HG03108 (cell line): ENCODE results near the gene RABL6.
"Not testable (repeated sequence)": the region's sequence is repeated elsewhere in the genome, so short reads cannot be mapped to it uniquely, and the experiment has no call there.

Source experiments
- ATAC-seq: cut with Tn5 transposase; IDR thresholded peaks from one replicate; pipeline ENCODE4 v1.9.1; 2021; ENCODE audit warnings: moderate library complexity; ENCODE audit not compliant: unreplicated experiment

The RABL6 gene

DNA sequence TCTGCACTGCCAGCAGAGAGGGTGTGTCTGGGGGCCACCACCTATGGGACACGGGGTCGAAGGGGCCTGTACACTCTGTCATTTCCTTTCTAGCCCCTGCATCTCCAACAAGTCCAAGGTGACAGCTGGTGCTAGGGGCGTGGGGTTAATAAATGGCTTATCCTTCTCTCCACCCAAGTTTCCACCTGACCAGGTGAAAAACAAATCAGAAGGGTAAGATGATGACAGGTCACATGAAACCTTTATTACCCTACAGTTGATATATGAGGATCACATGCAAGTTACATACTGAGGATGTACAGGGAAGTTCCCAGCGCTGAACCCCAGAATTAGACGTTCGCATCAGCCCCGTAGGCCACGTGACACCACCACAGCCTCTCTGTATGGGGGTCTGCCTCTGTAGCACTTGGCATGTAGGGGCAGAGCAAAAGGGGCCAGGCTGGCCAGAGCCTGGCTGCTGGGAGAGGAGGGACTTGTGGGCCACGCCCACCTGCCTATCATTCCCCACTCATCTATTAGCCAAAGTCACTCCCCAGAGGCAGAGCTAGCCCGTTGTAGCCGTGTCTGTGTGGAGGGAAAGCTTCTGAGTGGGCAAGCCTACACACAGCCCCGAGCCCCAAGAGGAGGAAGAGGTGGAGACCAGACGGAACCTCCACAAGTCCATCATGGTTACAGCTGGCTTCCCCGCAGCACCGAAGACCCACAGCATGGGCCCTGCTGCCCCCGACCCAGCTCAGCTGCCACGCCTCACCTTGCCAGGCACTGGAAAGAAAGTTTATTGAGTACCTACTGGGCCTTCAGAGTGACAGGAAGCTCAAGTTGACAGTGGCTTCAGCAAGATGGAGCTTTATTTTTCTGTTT is 14.4 kb upstream of the RABL6 start:
- no peak for ATAC-seq

DNA sequence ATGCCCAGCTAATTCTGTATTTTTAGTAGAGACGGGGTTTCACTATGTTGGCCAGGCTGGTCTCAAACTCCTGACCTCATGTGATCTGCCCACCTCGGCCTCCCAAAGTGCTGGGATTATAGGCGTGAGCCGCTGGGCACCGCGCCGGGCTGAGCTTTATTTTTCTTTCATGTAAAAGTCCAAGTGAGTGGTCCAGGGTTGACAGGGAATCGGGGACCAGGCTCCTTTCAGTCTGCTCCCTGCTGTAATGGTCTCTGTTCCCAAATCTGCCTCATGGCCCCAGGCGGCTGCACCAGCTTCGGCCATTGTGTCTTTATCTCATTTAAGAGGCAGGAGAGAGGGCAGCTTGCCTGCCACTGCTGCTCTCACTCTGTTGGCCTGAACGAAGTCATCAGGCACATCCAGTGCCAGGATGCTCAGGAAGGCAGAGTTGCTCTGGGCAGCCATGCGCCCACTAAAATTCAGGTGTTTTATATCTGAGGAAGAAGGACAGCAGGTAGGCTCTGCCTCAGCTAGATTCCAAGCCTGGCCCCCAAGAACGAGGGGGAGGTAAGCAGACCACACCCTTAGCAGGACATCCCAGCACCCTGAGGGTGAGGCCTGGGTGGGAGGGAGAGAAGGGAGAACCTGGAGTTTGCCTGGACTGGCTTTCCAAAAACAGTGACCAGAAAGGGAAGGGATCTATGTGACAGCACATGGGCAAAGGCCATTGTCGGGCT is 13.3 kb upstream of the RABL6 start:
- no peak for ATAC-seq

GRCh38 chr9:136795000-136795348 is 12.8 kb upstream of the RABL6 start:
- no peak for ATAC-seq

GRCh38 chr9:136796238-136796774 is 11.4 kb upstream of the RABL6 start, which contains the start of gene CCDC183:
Gene CCDC183 (plus strand): TSS chr9:136796338. CDS start chr9:136796398, 60 bp downstream.
- no peak for ATAC-seq

DNA sequence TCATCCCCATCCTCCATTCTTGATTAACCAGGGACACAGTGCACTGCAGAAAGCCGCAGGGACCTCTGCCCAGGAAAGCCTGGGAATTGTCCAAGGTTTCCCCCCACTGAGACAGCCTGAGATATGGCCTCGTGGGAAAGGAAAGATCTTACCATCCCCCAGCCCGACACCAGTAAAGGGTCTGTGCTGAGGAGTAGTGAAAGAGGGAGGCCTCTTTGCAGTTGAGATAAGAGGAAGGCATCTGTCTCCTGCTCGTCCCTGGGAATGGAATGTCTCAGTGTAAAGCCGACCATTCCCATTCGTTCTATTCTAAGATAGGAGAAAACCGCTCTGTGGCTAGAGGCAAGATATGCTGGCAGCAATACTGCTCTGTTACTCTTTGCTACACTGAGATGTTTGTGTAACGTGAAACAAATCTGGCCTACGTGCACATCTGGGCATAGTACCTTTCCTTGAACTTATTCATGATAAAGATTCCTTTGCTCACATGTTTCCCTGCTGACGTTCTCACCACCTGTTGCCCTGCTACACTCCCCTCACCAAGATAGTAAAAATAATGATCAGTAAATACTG is 10.9 kb upstream of the RABL6 start:
- not testable (repeated sequence) for ATAC-seq

GRCh38 chr9:136798708-136799078 is 9.1 kb upstream of the RABL6 start:
- ATAC-seq = no peak

DNA sequence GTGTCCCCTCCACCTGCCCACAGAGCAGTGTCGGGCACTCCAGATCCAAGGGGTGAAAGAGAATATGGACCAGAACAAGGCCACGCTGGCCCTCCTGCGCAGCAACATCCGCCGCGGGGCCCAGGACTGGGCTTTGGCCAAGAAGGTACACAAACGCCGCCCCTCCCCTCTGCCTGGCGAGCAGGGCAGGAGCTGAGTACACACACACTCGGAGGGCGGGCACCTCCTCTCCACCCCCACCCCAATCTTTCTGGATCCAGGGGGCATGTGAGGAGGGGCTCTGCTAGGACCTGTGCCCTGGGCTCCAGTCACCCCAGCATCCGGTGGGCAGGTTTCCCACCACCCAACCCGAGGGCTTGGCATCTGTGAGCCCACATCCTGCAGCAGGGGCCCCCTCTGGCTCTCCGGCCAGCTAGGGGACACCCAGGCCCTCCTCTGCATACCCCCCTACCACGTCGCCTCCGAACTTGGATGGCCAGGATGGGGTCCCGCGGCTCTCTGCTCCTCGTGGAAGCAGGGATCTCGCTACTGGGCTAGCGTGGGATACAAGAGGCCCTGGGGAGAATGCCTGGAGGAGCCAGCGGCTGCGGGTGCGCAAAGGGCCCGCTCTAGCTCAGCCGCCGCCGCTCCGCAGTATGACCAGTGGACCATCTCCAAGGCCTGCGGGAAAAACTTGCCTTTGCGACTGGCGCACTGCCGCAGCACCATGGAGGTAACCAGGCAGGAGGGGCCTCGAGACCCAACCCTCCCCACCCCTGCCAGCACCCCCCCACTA is 8.5 kb upstream of the RABL6 start:
- no peak for ATAC-seq

GRCh38 chr9:136799854-136800657 is 7.7 kb upstream of the RABL6 start:
- no peak for ATAC-seq

DNA sequence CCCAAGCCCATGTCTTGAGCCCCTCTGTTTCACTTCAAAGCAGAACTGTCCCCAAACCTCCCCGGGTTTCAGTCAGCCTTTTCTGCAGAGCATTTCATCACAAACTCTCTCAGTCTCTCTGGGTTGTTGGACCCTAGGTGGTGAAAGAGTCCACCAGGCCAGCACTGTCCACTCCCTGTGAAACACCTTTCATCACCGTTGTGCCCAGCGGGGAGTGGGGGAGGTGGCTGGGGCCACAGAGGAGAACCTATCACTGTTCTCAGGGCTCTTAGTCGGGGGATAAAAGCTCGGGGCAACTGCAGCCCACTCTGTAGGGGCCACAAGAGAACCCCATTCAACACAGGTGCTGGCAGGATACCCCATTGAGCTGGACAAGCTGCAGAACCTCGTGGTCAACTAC is 5.4 kb upstream of the RABL6 start:
- no peak for ATAC-seq

DNA sequence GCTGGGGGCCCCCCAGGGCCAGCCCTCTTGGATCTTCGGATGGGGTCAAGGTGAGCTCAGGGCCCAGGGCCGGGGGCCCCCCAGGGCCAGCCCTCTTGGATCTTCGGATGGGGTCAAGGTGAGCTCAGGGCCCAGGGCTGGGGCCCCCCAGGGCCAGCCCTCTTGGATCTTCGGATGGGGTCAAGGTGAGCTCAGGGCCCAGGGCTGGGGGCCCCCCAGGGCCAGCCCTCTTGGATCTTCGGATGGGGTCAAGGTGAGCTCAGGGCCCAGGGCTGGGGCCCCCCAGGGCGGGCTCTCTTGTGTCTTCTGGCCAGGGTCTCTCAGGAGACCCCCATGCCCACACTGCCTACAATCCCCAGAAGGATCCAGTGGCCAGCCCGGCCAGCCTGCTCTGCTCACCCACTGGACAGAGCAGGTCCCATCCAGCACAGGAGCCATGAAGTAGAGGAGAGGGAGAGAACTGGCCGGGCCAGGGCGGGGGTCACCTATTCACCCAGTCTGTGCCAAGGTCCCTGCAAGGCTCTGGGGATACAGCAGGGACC is 4.7 kb upstream of the RABL6 start:
- ATAC-seq = not testable (repeated sequence)

GRCh38 chr9:136803551-136804508 is 3.9 kb upstream of the RABL6 start:
- no peak for ATAC-seq

GRCh38 chr9:136804509-136805206 is 3.1 kb upstream of the RABL6 start:
- ATAC-seq = no peak

DNA sequence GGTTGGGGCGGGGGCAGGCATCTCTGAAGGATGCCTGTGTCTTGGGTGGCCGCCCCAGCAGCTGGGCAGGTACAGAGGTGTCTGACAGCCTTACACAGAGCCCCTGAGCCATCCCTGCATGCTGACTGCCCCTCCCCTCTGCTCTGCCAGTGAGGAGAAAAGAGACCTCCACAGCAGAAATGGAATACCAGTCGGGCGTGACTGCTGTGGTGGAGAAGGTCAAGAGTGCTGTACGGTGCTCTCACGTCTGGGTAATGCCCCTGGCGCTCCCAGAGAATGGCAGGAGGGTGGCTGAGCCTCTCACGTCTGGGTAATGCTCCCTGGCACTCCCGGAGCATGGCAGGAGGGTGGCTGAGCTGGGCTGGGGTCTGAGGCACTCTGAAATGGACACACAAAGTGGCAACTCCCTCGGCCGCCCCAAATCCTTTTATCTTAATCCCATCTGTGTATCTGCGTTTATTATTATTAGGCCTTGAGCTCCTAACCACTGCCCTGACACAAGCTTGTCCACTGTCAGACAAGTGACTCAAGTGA is 2.5 kb upstream of the RABL6 start:
- ATAC-seq = no peak

DNA sequence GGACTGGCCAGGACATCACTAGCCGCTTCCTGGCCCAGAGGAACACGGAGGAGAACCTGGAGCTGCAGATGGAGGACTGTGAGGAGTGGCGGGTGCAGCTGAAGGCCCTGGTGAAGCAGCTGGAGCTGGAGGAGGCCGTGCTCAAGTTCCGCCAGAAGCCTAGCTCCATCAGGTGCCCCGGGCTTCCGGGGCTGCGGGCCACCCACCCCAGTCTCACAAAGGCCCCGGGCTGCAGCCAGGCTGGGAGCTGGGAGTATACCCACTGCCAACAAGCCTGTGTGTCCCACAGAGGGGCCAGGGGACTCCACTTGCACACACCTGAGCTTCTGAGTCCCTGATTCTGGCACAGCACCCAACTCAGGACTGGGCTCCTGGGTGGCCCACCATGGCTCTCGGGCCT is 1.7 kb upstream of the RABL6 start:
- ATAC-seq = no peak

GRCh38 chr9:136806631-136807201 is 1.0 kb upstream of the RABL6 start:
- no peak for ATAC-seq

DNA sequence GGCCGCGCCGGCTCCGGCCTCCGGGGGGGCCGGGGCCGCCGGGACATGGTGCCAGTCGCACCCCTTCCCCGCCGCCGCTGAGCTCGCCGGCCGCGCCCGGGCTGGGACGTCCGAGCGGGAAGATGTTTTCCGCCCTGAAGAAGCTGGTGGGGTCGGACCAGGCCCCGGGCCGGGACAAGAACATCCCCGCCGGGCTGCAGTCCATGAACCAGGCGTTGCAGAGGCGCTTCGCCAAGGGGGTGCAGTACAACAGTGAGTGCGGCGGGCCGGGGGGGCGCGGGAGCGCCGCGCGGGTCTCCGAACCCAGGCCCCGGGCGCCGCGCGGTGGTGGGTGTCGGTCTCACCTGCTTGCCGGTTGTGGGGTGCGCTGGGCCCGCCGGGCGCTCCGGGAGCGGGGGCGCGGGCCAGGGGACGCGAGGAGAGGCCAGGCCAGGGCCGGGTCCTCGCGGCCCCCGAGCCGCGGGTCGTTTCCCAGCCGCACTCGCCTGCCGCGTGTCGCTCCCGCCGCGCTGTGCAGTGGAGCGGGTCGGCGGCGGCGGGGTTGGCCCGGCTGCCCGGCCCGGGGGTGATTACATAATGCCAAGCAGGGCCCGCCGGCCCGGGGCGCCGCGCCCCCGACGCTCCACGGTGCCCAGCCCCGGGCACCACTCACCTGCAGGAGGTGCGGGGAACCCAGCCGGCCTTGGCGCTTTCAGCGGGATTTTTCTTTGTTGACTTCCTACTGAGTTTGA is 492 bp downstream of the RABL6 start:
- peak; percentile 14 for ATAC-seq

GRCh38 chr9:136808806-136809158 is 1.0 kb downstream of the RABL6 start:
- ATAC-seq = no peak
